HepG2 (cell line): ENCODE measurements around the gene RSBN1L. TPM values are rescaled to one million over a fixed set of nuclear protein-coding genes. Genes with fewer than 3 reads are reported as not detected.

ENCODE experiments used
- KDM5B ChIP-seq: sonication (generic); formaldehyde crosslinking; IDR thresholded peaks from 2 replicates; pipeline ENCODE4 v1.4.0; 2020; ENCODE audit warnings: missing genetic modification reagents, mild to moderate bottlenecking, borderline replicate concordance
- NFE2L2 ChIP-seq: fragments of 150-350 bp; IDR thresholded peaks from 2 replicates; pipeline ENCODE4 v1.6.1; 2014; ENCODE audit warnings: low read length
- NFKBIZ ChIP-seq: IDR thresholded peaks from 2 replicates; pipeline ENCODE4 v1.6.1; 2018; ENCODE audit warnings: missing genetic modification reagents, missing compliant biosample characterization
- NFYB ChIP-seq: sonication (generic); formaldehyde crosslinking; IDR thresholded peaks from 2 replicates; pipeline ENCODE4 v1.4.0; 2020; ENCODE audit warnings: missing genetic modification reagents
- SNAI1 ChIP-seq: sonication (generic); formaldehyde crosslinking; IDR thresholded peaks from 2 replicates; pipeline ENCODE4 v1.5.0; 2020; ENCODE audit warnings: mild to moderate bottlenecking, missing genetic modification reagents, borderline replicate concordance
- polyA plus RNA-seq, 8 experiments: library from polyadenylated mRNA; depleted of rRNA in 3 of 8; stranded (reverse) in 7 of 8; unstranded in 1 of 8; fragments of >200 nt; fragmentation: Illumina TruSeq in 4 of 8; extraction: Trizol in 4 of 8; gene quantifications; 2 replicates each; pipeline versions ENCODE4 v1.2.1 to v1.2.3, GENCODE V29; 2011 to 2016; ENCODE audit warnings: low read depth in 4 of 8, missing spikeins in 1 of 8, mixed read lengths in 1 of 8; ENCODE audit not compliant: insufficient read depth in 1 of 8
- total RNA-seq, 5 experiments: library from RNA; depleted of rRNA; stranded (reverse); fragments of >200 nt; fragmentation: Illumina TruSeq; extraction: Trizol; gene quantifications; 2 replicates each; pipeline ENCODE4 v1.2.3, GENCODE V29; 2016; ENCODE audit warnings: low read depth in 1 of 5
- TF ChIP-seq, protein P1 (sequence below), 2 experiments: sonication (generic) in 1 of 2; formaldehyde crosslinking in 1 of 2; IDR thresholded peaks; 2 replicates each; pipeline versions ENCODE4 v1.4.0 to v1.6.1; 2016 to 2020; ENCODE audit warnings: borderline replicate concordance in 1 of 2, low read depth in 1 of 2, mild to moderate bottlenecking in 1 of 2, missing genetic modification reagents in 1 of 2
- TF ChIP-seq, protein P2 (sequence below): IDR thresholded peaks from 2 replicates; pipeline ENCODE4 v1.6.1; 2012; ENCODE audit warnings: low read depth, low read length, improper control_type of control experiment
- TF ChIP-seq, protein P3 (sequence below): IDR thresholded peaks from 2 replicates; pipeline ENCODE4 v1.6.1; 2016
- TF ChIP-seq, protein P4 (sequence below): sonication (generic); formaldehyde crosslinking; IDR thresholded peaks from 2 replicates; pipeline ENCODE4 v1.5.1; 2020; ENCODE audit warnings: mild to moderate bottlenecking, missing genetic modification reagents, borderline replicate concordance
- TF ChIP-seq, protein P5 (sequence below): sonication (generic); formaldehyde crosslinking; IDR thresholded peaks from 2 replicates; pipeline ENCODE4 v1.4.0; 2020; ENCODE audit warnings: mild to moderate bottlenecking, missing genetic modification reagents

Gene RSBN1L
- total and polyA plus RNA-seq, 2 of the 13 experiments (the other 11 are each of a cell fraction or from before 2014, with no cell fraction given) = 7.7 to 21.3 TPM

DNA sequence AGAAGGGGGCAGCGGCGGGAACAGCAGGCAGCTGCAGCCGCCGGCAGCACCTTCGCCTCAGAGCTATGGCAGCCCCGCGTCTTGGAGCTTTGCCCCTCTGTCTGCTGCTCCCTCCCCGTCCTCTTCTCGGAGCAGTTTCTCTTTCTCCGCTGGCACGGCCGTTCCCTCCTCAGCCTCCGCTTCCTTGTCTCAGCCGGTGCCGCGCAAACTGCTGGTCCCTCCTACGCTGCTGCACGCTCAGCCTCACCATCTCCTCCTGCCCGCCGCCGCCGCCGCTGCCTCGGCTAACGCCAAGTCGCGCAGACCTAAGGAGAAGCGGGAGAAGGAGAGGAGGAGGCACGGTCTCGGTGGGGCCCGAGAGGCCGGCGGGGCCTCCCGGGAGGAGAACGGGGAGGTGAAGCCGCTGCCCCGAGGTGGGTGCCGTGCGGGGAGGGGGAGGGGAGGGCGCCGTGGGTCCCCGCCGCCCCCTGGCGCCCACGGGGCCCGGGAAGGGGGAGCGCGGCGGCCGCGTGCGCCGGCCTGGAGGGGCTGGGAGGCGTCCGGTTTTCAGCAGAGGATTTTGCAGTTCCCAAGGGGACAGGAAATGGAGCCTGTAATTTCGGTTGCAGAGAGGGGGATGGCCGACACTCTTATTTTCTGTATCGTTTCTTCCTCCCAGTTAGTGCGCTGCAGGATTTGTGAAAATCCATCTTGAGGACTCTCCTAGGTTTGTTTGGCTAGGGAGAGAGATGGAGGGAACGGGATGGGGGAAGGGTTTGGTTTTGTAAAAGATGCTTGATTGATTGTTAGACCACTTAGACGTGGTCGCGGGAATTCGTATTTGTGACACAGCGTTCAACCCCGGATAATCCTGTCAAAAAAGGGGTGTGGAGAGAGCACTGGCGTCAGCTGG lies 630 bp downstream of the RSBN1L start (continued):
- no peak for TF ChIP-seq SNAI1 (CRISPR knock-in tag)
- TF ChIP-seq NFYB (CRISPR knock-in tag) = no peak
- no peak for TF ChIP-seq NFE2L2
- TF ChIP-seq, protein P1, sequence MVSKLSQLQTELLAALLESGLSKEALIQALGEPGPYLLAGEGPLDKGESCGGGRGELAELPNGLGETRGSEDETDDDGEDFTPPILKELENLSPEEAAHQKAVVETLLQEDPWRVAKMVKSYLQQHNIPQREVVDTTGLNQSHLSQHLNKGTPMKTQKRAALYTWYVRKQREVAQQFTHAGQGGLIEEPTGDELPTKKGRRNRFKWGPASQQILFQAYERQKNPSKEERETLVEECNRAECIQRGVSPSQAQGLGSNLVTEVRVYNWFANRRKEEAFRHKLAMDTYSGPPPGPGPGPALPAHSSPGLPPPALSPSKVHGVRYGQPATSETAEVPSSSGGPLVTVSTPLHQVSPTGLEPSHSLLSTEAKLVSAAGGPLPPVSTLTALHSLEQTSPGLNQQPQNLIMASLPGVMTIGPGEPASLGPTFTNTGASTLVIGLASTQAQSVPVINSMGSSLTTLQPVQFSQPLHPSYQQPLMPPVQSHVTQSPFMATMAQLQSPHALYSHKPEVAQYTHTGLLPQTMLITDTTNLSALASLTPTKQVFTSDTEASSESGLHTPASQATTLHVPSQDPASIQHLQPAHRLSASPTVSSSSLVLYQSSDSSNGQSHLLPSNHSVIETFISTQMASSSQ (IDR thresholded peaks at IDR 0.05; ENCODE audit: low read depth) = no peak
- TF ChIP-seq, protein P1 (CRISPR knock-in tag; IDR thresholded peaks at IDR 0.05; ENCODE audit: borderline replicate concordance) = 0 out of 2 replicates have a peak, but pooled peaks have one; percentile 13
- TF ChIP-seq NFKBIZ (CRISPR knock-in tag) = no peak
- TF ChIP-seq, protein P2, sequence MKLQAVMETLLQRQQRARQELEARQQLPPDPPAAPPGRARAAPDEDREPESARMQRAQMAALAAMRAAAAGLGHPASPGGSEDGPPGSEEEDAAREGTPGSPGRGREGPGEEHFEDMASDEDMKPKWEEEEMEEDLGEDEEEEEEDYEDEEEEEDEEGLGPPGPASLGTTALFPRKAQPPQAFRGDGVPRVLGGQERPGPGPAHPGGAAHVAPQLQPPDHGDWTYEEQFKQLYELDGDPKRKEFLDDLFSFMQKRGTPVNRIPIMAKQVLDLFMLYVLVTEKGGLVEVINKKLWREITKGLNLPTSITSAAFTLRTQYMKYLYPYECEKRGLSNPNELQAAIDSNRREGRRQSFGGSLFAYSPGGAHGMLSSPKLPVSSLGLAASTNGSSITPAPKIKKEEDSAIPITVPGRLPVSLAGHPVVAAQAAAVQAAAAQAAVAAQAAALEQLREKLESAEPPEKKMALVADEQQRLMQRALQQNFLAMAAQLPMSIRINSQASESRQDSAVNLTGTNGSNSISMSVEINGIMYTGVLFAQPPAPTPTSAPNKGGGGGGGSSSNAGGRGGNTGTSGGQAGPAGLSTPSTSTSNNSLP = no peak
- TF ChIP-seq, protein P3, sequence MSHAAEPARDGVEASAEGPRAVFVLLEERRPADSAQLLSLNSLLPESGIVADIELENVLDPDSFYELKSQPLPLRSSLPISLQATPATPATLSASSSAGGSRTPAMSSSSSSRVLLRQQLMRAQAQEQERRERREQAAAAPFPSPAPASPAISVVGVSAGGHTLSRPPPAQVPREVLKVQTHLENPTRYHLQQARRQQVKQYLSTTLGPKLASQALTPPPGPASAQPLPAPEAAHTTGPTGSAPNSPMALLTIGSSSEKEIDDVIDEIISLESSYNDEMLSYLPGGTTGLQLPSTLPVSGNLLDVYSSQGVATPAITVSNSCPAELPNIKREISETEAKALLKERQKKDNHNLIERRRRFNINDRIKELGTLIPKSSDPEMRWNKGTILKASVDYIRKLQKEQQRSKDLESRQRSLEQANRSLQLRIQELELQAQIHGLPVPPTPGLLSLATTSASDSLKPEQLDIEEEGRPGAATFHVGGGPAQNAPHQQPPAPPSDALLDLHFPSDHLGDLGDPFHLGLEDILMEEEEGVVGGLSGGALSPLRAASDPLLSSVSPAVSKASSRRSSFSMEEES (CRISPR knock-in tag) = no peak; the same call in 1 of the 2 replicates
- TF ChIP-seq, protein P4, sequence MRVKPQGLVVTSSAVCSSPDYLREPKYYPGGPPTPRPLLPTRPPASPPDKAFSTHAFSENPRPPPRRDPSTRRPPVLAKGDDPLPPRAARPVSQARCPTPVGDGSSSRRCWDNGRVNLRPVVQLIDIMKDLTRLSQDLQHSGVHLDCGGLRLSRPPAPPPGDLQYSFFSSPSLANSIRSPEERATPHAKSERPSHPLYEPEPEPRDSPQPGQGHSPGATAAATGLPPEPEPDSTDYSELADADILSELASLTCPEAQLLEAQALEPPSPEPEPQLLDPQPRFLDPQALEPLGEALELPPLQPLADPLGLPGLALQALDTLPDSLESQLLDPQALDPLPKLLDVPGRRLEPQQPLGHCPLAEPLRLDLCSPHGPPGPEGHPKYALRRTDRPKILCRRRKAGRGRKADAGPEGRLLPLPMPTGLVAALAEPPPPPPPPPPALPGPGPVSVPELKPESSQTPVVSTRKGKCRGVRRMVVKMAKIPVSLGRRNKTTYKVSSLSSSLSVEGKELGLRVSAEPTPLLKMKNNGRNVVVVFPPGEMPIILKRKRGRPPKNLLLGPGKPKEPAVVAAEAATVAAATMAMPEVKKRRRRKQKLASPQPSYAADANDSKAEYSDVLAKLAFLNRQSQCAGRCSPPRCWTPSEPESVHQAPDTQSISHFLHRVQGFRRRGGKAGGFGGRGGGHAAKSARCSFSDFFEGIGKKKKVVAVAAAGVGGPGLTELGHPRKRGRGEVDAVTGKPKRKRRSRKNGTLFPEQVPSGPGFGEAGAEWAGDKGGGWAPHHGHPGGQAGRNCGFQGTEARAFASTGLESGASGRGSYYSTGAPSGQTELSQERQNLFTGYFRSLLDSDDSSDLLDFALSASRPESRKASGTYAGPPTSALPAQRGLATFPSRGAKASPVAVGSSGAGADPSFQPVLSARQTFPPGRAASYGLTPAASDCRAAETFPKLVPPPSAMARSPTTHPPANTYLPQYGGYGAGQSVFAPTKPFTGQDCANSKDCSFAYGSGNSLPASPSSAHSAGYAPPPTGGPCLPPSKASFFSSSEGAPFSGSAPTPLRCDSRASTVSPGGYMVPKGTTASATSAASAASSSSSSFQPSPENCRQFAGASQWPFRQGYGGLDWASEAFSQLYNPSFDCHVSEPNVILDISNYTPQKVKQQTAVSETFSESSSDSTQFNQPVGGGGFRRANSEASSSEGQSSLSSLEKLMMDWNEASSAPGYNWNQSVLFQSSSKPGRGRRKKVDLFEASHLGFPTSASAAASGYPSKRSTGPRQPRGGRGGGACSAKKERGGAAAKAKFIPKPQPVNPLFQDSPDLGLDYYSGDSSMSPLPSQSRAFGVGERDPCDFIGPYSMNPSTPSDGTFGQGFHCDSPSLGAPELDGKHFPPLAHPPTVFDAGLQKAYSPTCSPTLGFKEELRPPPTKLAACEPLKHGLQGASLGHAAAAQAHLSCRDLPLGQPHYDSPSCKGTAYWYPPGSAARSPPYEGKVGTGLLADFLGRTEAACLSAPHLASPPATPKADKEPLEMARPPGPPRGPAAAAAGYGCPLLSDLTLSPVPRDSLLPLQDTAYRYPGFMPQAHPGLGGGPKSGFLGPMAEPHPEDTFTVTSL (CRISPR knock-in tag) = no peak
- TF ChIP-seq KDM5B (CRISPR knock-in tag) = peak; percentile 62; the same call in 1 of the 2 replicates
- TF ChIP-seq, protein P5, sequence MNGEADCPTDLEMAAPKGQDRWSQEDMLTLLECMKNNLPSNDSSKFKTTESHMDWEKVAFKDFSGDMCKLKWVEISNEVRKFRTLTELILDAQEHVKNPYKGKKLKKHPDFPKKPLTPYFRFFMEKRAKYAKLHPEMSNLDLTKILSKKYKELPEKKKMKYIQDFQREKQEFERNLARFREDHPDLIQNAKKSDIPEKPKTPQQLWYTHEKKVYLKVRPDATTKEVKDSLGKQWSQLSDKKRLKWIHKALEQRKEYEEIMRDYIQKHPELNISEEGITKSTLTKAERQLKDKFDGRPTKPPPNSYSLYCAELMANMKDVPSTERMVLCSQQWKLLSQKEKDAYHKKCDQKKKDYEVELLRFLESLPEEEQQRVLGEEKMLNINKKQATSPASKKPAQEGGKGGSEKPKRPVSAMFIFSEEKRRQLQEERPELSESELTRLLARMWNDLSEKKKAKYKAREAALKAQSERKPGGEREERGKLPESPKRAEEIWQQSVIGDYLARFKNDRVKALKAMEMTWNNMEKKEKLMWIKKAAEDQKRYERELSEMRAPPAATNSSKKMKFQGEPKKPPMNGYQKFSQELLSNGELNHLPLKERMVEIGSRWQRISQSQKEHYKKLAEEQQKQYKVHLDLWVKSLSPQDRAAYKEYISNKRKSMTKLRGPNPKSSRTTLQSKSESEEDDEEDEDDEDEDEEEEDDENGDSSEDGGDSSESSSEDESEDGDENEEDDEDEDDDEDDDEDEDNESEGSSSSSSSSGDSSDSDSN (CRISPR knock-in tag) = peak; percentile 83
